ENCODE data around the gene PPP1R1A. TPM values are rescaled to one million over a fixed set of nuclear protein-coding genes. Genes with fewer than 3 reads are reported as not detected.

PPP1R1A gene
- total RNA-seq, 3 donors from 2014 or later = 0.52 to 30.0 (median 0.75) TPM

GRCh38 chr12:54569995-54570528 lies 18.4 kb downstream of the PPP1R1A start:
- Histone ChIP-seq H3K36me3 (ENCODE audit: low read depth) (no peaks in the 10 kb centered on the region), H3K4me3 (no peak overlapping the region), H3K4me1 (ENCODE audit: low read depth) (no peaks in the 10 kb centered on the region), H3K9me3 (no peaks in the 10 kb centered on the region)
- intact Hi-C loops (cut with DNase I, micrococcal nuclease) = no loop called here
- no peak for TF ChIP-seq CTCF (IDR thresholded peaks at IDR 0.05)
- DNase-seq = no peak
- no peak for ATAC-seq

DNA sequence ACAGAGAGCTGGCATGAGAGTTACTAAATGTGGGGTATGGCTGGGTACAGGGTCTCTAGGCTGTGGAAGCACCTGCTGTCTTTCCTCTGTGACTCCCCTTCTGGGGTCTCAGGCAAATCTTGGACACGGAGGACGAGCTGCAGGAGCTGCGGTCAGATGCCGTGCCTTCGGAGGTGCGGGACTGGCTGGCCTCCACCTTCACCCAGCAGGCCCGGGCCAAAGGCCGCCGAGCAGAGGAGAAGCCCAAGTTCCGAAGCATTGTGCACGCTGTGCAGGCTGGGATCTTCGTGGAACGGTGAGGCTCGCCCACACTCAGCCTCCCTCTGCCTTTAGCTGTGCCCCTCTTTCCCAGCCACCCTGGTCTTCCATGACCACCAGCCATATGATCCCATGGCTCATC lies 19.4 kb downstream of the PPP1R1A start:
- no peak for DNase-seq
- intact Hi-C loops (cut with DNase I, micrococcal nuclease) = no loop called here
- H3K9me3 ChIP-seq = no peaks in the 10 kb centered on the region
- ATAC-seq = no peak
- no peak for TF ChIP-seq CTCF (IDR thresholded peaks at IDR 0.05)
- no peak overlapping the region for H3K4me3 ChIP-seq
- H3K36me3 ChIP-seq (ENCODE audit: low read depth) = no peaks in the 10 kb centered on the region
- no peaks in the 10 kb centered on the region for H3K4me1 ChIP-seq (ENCODE audit: low read depth)

DNA sequence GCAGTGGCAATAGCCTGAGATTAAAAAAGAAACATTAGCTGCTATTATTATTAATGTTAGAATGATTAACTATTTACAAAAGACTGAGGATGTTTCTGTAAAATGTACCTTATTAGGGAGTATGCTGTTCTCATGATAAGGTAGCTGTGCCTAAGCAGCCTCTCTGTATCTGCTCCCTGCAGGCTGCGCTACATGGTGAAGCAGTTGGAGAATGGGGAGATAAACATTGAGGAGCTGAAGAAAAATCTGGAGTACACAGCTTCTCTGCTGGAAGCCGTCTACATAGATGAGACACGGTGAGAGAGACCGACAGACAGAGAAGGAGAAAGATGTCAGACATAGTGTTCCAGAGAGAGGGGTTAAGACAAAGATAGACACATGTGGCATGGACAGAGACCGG lies 21.7 kb downstream of the PPP1R1A start:
- DNase-seq (no peak), ATAC-seq (no peak)
- H3K4me1 ChIP-seq (ENCODE audit: low read depth) = no peaks in the 10 kb centered on the region
- H3K36me3 ChIP-seq (ENCODE audit: low read depth) = no peaks in the 10 kb centered on the region
- no peak for TF ChIP-seq CTCF (IDR thresholded peaks at IDR 0.05)
- H3K4me3 ChIP-seq = no peak overlapping the region
- no peaks in the 10 kb centered on the region for H3K9me3 ChIP-seq
- intact Hi-C loops (cut with DNase I, micrococcal nuclease) = no loop called here

GRCh38 chr12:54565986-54566544 lies 22.4 kb downstream of the PPP1R1A start:
- H3K4me1 ChIP-seq (ENCODE audit: low read depth) = no peaks in the 10 kb centered on the region
- ATAC-seq (no peak), DNase-seq (no peak)
- intact Hi-C loops (cut with DNase I, micrococcal nuclease) = no loop called here
- H3K4me3 ChIP-seq = no peak overlapping the region
- no peaks in the 10 kb centered on the region for H3K9me3 ChIP-seq
- TF ChIP-seq CTCF (IDR thresholded peaks at IDR 0.05) = no peak
- H3K36me3 ChIP-seq (ENCODE audit: low read depth) = no peaks in the 10 kb centered on the region

GRCh38 chr12:54565310-54565985 lies 23.0 kb downstream of the PPP1R1A start:
- no peak overlapping the region for H3K4me3 ChIP-seq
- ATAC-seq (no peak), DNase-seq (no peak)
- H3K36me3 ChIP-seq (ENCODE audit: low read depth) = no peaks in the 10 kb centered on the region
- H3K4me1 ChIP-seq (ENCODE audit: low read depth) = no peaks in the 10 kb centered on the region
- TF ChIP-seq CTCF (IDR thresholded peaks at IDR 0.05) = no peak
- intact Hi-C loops (cut with DNase I, micrococcal nuclease) = no loop called here
- no peaks in the 10 kb centered on the region for H3K9me3 ChIP-seq

Data from mucosa of descending colon (tissue), 3 donors.